ENCODE results near the gene CDC20B.

CDC20B gene

DNA sequence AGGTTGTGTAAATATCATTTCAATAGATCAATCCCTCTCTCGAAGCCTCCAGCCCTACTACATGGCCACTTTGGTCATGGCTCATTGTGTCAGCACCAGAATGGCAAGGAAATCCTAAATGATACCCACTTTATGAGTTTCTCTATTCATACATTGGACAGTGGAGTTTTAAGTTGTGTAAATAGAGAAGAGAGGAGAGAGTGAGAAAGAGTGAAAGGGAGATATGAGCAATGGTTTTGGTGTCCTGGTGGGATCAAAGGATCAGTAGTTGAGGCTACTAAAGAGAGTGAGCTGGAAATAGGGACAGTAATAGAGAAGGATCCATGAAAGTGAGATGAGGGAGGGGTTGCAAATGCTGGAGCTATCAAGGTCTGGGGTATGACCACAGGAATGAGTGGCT lies 102.0 kb downstream of the CDC20B start:
- H3K4me1 ChIP-seq (ENCODE audit: control insufficient read depth, low read length): no peaks in the 10 kb centered on the region
- H3K27ac ChIP-seq (ENCODE audit: low read depth, low read length): no peak overlapping the region
- no peaks in the 10 kb centered on the region for H3K9me3 ChIP-seq (ENCODE audit: control insufficient read depth, insufficient read depth, low read length)
- H3K4me2 ChIP-seq (ENCODE audit: low read length): no peak overlapping the region
- no peaks in the 10 kb centered on the region for H3K27me3 ChIP-seq (ENCODE audit: control insufficient read depth, low read length)
- no peak for TF ChIP-seq EZH2phosphoT487 (IDR thresholded peaks at IDR 0.05; ENCODE audit: borderline replicate concordance, low read length)
- TF ChIP-seq, protein P1, sequence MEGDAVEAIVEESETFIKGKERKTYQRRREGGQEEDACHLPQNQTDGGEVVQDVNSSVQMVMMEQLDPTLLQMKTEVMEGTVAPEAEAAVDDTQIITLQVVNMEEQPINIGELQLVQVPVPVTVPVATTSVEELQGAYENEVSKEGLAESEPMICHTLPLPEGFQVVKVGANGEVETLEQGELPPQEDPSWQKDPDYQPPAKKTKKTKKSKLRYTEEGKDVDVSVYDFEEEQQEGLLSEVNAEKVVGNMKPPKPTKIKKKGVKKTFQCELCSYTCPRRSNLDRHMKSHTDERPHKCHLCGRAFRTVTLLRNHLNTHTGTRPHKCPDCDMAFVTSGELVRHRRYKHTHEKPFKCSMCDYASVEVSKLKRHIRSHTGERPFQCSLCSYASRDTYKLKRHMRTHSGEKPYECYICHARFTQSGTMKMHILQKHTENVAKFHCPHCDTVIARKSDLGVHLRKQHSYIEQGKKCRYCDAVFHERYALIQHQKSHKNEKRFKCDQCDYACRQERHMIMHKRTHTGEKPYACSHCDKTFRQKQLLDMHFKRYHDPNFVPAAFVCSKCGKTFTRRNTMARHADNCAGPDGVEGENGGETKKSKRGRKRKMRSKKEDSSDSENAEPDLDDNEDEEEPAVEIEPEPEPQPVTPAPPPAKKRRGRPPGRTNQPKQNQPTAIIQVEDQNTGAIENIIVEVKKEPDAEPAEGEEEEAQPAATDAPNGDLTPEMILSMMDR (IDR thresholded peaks at IDR 0.05; ENCODE audit: low read depth, low read length, poor library complexity, severe bottlenecking): no peak
- no peaks in the 10 kb centered on the region for H3K79me2 ChIP-seq (ENCODE audit: control insufficient read depth, low read length)
- no peaks in the 10 kb centered on the region for H3K36me3 ChIP-seq (ENCODE audit: control insufficient read depth, low read length)
- no peaks in the 10 kb centered on the region for H4K20me1 ChIP-seq (ENCODE audit: control insufficient read depth, insufficient read depth, low read depth, low read length)
- H3K9me2 ChIP-seq (replicated peaks; ENCODE audit: control insufficient read depth, low read length): no peaks in the 10 kb centered on the region
- H3K4me3 ChIP-seq (ENCODE audit: low read length): no peak overlapping the region
- H3F3A ChIP-seq (ENCODE audit: control insufficient read depth, insufficient read depth): no peaks in the 10 kb centered on the region

DNA sequence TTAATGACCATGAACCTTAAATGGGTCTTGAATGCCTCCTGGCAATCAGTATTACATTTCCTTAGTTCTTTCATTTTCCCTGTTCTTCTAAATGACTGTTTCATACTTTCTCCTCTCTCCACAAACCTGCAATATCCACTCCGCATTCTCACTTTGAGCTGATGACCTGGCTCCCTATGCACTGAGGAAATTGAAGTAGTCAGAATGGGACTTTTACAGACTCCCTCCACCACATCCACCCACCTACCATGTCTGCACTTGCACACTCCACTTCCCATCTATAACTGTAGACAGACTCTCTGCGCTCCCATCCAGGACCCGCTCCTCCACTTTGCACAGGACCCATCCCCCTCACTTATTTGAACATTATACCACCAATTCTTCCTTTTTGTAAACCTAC lies 106.7 kb downstream of the CDC20B start:
- Histone ChIP-seq H3K4me3 (ENCODE audit: low read length) (no peak overlapping the region), H3K27ac (ENCODE audit: low read depth, low read length) (no peak overlapping the region), H3K9me3 (ENCODE audit: control insufficient read depth, insufficient read depth, low read length) (no peaks in the 10 kb centered on the region), H3K79me2 (ENCODE audit: control insufficient read depth, low read length) (no peaks in the 10 kb centered on the region), H3K4me1 (ENCODE audit: control insufficient read depth, low read length) (no peaks in the 10 kb centered on the region), H3K27me3 (ENCODE audit: control insufficient read depth, low read length) (no peaks in the 10 kb centered on the region), H4K20me1 (ENCODE audit: control insufficient read depth, insufficient read depth, low read depth, low read length) (no peaks in the 10 kb centered on the region), H3K9me2 (replicated peaks; ENCODE audit: control insufficient read depth, low read length) (no peaks in the 10 kb centered on the region), H3K4me2 (ENCODE audit: low read length) (no peak overlapping the region), H3F3A (ENCODE audit: control insufficient read depth, insufficient read depth) (no peaks in the 10 kb centered on the region), H3K36me3 (ENCODE audit: control insufficient read depth, low read length) (no peaks in the 10 kb centered on the region)
- TF ChIP-seq, protein P1 (IDR thresholded peaks at IDR 0.05; ENCODE audit: low read depth, low read length, poor library complexity, severe bottlenecking): no peak
- TF ChIP-seq EZH2phosphoT487 (IDR thresholded peaks at IDR 0.05; ENCODE audit: borderline replicate concordance, low read length): no peak

DNA sequence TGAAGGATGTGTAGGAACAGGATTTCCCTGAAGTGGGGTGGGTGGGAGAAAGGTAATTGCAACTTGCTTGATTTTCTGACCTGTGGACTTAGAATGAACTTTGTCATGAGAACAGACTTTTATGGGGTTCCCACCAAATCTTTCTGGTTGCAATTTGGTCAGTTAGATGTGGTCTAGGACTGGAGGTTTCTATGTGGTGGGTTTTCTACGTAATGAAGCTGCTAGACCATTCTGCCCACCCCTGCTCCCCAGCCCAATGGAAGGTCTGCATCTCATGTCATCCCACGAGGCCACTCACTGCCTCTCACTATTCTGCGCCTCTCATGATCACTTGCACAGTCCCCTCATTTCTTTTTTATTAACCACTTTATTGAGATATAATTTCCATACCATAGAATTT lies 108.5 kb downstream of the CDC20B start:
- H3F3A ChIP-seq (ENCODE audit: control insufficient read depth, insufficient read depth): no peaks in the 10 kb centered on the region
- TF ChIP-seq, protein P1 (IDR thresholded peaks at IDR 0.05; ENCODE audit: low read depth, low read length, poor library complexity, severe bottlenecking): no peak
- no peak for TF ChIP-seq EZH2phosphoT487 (IDR thresholded peaks at IDR 0.05; ENCODE audit: borderline replicate concordance, low read length)
- H3K4me3 ChIP-seq (ENCODE audit: low read length): no peak overlapping the region
- no peaks in the 10 kb centered on the region for H3K36me3 ChIP-seq (ENCODE audit: control insufficient read depth, low read length)
- no peak overlapping the region for H3K27ac ChIP-seq (ENCODE audit: low read depth, low read length)
- no peaks in the 10 kb centered on the region for H3K9me2 ChIP-seq (replicated peaks; ENCODE audit: control insufficient read depth, low read length)
- no peak overlapping the region for H3K4me2 ChIP-seq (ENCODE audit: low read length)
- H3K9me3 ChIP-seq (ENCODE audit: control insufficient read depth, insufficient read depth, low read length): no peaks in the 10 kb centered on the region
- no peaks in the 10 kb centered on the region for H3K27me3 ChIP-seq (ENCODE audit: control insufficient read depth, low read length)
- no peaks in the 10 kb centered on the region for H3K4me1 ChIP-seq (ENCODE audit: control insufficient read depth, low read length)
- no peaks in the 10 kb centered on the region for H3K79me2 ChIP-seq (ENCODE audit: control insufficient read depth, low read length)
- H4K20me1 ChIP-seq (ENCODE audit: control insufficient read depth, insufficient read depth, low read depth, low read length): no peaks in the 10 kb centered on the region

DNA sequence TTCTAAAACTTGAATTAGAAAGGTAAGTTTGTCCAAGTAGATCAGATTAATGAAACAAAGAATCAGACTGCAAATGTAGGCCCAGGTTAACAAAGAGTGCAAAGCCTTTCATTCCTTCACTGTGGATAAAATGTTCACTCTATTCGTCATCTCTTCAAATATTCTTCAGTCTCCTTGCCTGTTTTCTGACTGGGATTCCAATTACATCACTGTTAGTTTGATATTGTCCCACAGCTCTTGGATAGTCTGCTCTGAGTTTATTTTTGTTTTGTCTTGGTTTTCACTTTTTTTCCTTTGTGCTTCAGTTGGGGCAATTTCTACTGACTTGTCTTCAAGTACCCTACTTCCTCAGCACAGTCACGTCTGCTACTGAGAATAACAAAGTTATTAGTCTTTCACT lies 109.1 kb downstream of the CDC20B start:
- Histone ChIP-seq H3K27me3 (ENCODE audit: control insufficient read depth, low read length) (no peaks in the 10 kb centered on the region), H3K4me2 (ENCODE audit: low read length) (no peak overlapping the region), H3K9me3 (ENCODE audit: control insufficient read depth, insufficient read depth, low read length) (no peaks in the 10 kb centered on the region), H3K27ac (ENCODE audit: low read depth, low read length) (no peak overlapping the region), H3K79me2 (ENCODE audit: control insufficient read depth, low read length) (no peaks in the 10 kb centered on the region), H3K9me2 (replicated peaks; ENCODE audit: control insufficient read depth, low read length) (no peaks in the 10 kb centered on the region), H3K4me3 (ENCODE audit: low read length) (no peak overlapping the region), H3K36me3 (ENCODE audit: control insufficient read depth, low read length) (no peaks in the 10 kb centered on the region), H3K4me1 (ENCODE audit: control insufficient read depth, low read length) (no peaks in the 10 kb centered on the region), H4K20me1 (ENCODE audit: control insufficient read depth, insufficient read depth, low read depth, low read length) (no peaks in the 10 kb centered on the region), H3F3A (ENCODE audit: control insufficient read depth, insufficient read depth) (no peaks in the 10 kb centered on the region)
- TF ChIP-seq, protein P1 (IDR thresholded peaks at IDR 0.05; ENCODE audit: low read depth, low read length, poor library complexity, severe bottlenecking): no peak
- no peak for TF ChIP-seq EZH2phosphoT487 (IDR thresholded peaks at IDR 0.05; ENCODE audit: borderline replicate concordance, low read length)

All from DOHH2 (cell line).